Measurements from ENCODE around the gene VAPB.

DNA sequence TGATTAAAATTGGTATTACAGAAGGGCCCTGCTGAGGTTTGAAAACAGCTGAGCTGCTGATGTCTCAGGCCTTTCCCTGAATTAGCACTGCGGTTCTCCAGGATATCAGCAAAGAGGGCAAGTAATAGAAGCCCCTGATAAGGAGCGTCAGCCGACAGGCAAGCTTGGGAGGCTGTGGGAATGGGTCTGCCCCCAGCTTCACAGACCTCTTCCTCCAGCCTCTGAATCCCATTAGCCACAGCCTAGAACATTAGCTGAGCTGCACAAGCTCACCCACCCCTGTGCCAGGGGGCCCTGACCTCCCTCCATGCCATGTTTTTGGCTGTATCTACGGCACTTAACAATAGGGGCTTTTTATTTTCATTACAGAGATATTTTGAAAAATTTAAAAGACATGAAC is 59.9 kb downstream of the VAPB start:
- TF ChIP-seq POLR2A (IDR thresholded peaks at IDR 0.05; ENCODE audit: low read length) (no peak), GATA1 (IDR thresholded peaks at IDR 0.05; ENCODE audit: low read depth, low read length) (no peak)

Measured in erythroblast (primary cell).